HCT116 (cell line): ENCODE measurements around the gene STK32B. TPM values are rescaled to one million over a fixed set of nuclear protein-coding genes. Genes with fewer than 3 reads are reported as not detected.

ENCODE experiments used
- ATAC-seq: fragments of 200-7000 bp; cut with Tn5 transposase; 2 replicates; pipeline ENCODE4 v1.9.1; 2020; ENCODE audit warnings: mild to moderate bottlenecking, moderate library complexity
- BruUV-seq: library from RNA; stranded (reverse); fragments of 400-500 nt; replicated peaks from 2 replicates; lab custom pipeline; 2021; lab: Mats Ljungman, UMichigan
- CTCF ChIA-PET: fragments of 300-600 bp; sonication (Branson Sonifier 250); formaldehyde crosslinking; loops from one replicate; lab custom pipeline; 2021; ENCODE audit warnings: antibody characterized with exemption; lab: Charles Lee
- POLR2A ChIA-PET: fragments of 300-600, 350-600 bp; sonication (Branson Sonifier 250); formaldehyde crosslinking; loops from one replicate; lab custom pipeline; 2021; ENCODE audit warnings: antibody characterized with exemption; lab: Charles Lee
- RAD21 ChIA-PET, 2 experiments: fragments of 300-600 bp; sonication (Branson Sonifier 250); formaldehyde crosslinking; loops; one replicate each; lab custom pipeline; 2023; ENCODE audit warnings: low total read pairs in 2 of 2; ENCODE audit not compliant: uncharacterized antibody in 2 of 2, unreplicated experiment in 2 of 2, low non-redundant PET in 1 of 2; lab: Charles Lee
- DNase-seq: peaks from one replicate; pipeline ENCODE4 v3.0.0-alpha.2; 2010; ENCODE audit warnings: low read depth, low spot score
- H2AFZ ChIP-seq: fragments of 200-600 bp; shearing (Covaris generic), sonication (generic); 2 replicates; pipeline ENCODE4 v1.6.1; 2017; ENCODE audit warnings: low read depth, mixed run types, mixed read lengths, antibody characterized with exemption, low read length; ENCODE audit not compliant: poor library complexity, severe bottlenecking
- H3K27ac ChIP-seq: 2 replicates; pipeline ENCODE4 v1.5.1; 2012; ENCODE audit warnings: low read depth, low read length
- H3K27me3 ChIP-seq: fragments of 200-600 bp; sonication (generic); 2 replicates; pipeline ENCODE4 v1.6.1; 2016; ENCODE audit warnings: mixed run types, low read length, mixed read lengths; ENCODE audit not compliant: insufficient read depth
- H3K36me3 ChIP-seq, 2 experiments: fragments of 200-500 bp in 1 of 2; fragments of 200-600 bp in 1 of 2; sonication (Bioruptor generic) in 1 of 2; sonication (generic) in 1 of 2; 2 replicates each; pipeline versions ENCODE4 v1.5.1 to v1.6.1; 2014 to 2016; ENCODE audit warnings: low read length in 2 of 2, inconsistent platforms in 1 of 2, mixed read lengths in 1 of 2, mixed run types in 1 of 2; ENCODE audit not compliant: insufficient read depth in 2 of 2, control insufficient read depth in 1 of 2
- H3K4me1 ChIP-seq, 2 experiments: fragments of 200-600 bp in 1 of 2; sonication (generic) in 1 of 2; 2 replicates each; pipeline versions ENCODE4 v1.5.1 to v1.6.1; 2012 to 2017; ENCODE audit warnings: low read length in 2 of 2, inconsistent platforms in 1 of 2, mild to moderate bottlenecking in 1 of 2, mixed read lengths in 1 of 2, mixed run types in 1 of 2, moderate library complexity in 1 of 2; ENCODE audit not compliant: insufficient read depth in 2 of 2, control insufficient read depth in 1 of 2
- H3K4me2 ChIP-seq: fragments of 200-600 bp; sonication (generic); 2 replicates; pipeline ENCODE4 v1.6.1; 2017; ENCODE audit warnings: mixed run types, low read length, mixed read lengths
- H3K4me3 ChIP-seq, 2 experiments: fragments of 200-600 bp in 1 of 2; sonication (generic) in 1 of 2; replicated peaks in 1 of 2; 2 replicates each; pipeline ENCODE4 v1.5.1; 2011 to 2016; ENCODE audit warnings: low read length in 2 of 2, control low read depth in 1 of 2, low read depth in 1 of 2, mild to moderate bottlenecking in 1 of 2, mixed read lengths in 1 of 2, mixed run types in 1 of 2
- H3K79me2 ChIP-seq: fragments of 200-600 bp; sonication (generic); 2 replicates; pipeline ENCODE4 v1.6.1; 2017; ENCODE audit warnings: mild to moderate bottlenecking, mixed run types, low read length, moderate library complexity, mixed read lengths; ENCODE audit not compliant: insufficient read depth
- H3K9ac ChIP-seq: fragments of 200-600 bp; sonication (generic); 2 replicates; pipeline ENCODE4 v1.6.1; 2016; ENCODE audit warnings: low read length, mixed read lengths
- H3K9me2 ChIP-seq: fragments of 200-600 bp; sonication (generic), shearing (Covaris generic); 2 replicates; pipeline ENCODE4 v1.6.1; 2017; ENCODE audit warnings: mixed run types, mild to moderate bottlenecking, moderate library complexity; ENCODE audit not compliant: insufficient read depth
- H3K9me3 ChIP-seq, 2 experiments: fragments of 200-500 bp in 1 of 2; fragments of 200-600 bp in 1 of 2; sonication (Bioruptor generic) in 1 of 2; sonication (generic) in 1 of 2; 2 replicates each; pipeline ENCODE4 v1.6.1; 2014 to 2017; ENCODE audit warnings: low read length in 2 of 2, mixed read lengths in 2 of 2, inconsistent platforms in 1 of 2, low read depth in 1 of 2, mild to moderate bottlenecking in 1 of 2, mixed run types in 1 of 2, moderate library complexity in 1 of 2; ENCODE audit not compliant: control insufficient read depth in 1 of 2, insufficient read depth in 1 of 2
- H4K20me1 ChIP-seq: fragments of 200-600 bp; sonication (generic), shearing (Covaris generic); 2 replicates; pipeline ENCODE4 v1.6.1; 2017; ENCODE audit warnings: mixed run types, mild to moderate bottlenecking, moderate library complexity; ENCODE audit not compliant: insufficient read depth
- CBX3 ChIP-seq: IDR thresholded peaks from 2 replicates; pipeline ENCODE4 v1.6.1; 2012; ENCODE audit warnings: low read depth
- EZH2phosphoT487 ChIP-seq: fragments of 200-600 bp; IDR thresholded peaks from 2 replicates; pipeline ENCODE4 v1.6.1; 2018; ENCODE audit warnings: antibody characterized with exemption, borderline replicate concordance
- FOSL1 ChIP-seq: IDR thresholded peaks from 2 replicates; pipeline ENCODE4 v1.6.1; 2012; ENCODE audit warnings: low read depth
- POLR2A ChIP-seq: IDR thresholded peaks from 2 replicates; pipeline ENCODE4 v1.7.0; 2011; ENCODE audit warnings: borderline replicate concordance; ENCODE audit not compliant: insufficient read depth, insufficient read length; ENCODE audit errors: extremely low read depth
- SIN3A ChIP-seq: IDR thresholded peaks from 2 replicates; pipeline ENCODE4 v1.6.1; 2012; ENCODE audit warnings: low read depth
- TCF7L2 ChIP-seq: IDR thresholded peaks from 2 replicates; pipeline ENCODE4 v1.7.0; 2011; ENCODE audit warnings: borderline replicate concordance, inconsistent platforms; ENCODE audit not compliant: insufficient read depth, insufficient read length; ENCODE audit errors: extremely low read depth
- ZFX ChIP-seq: fragments of 450-650 bp; IDR thresholded peaks from 2 replicates; pipeline ENCODE4 v1.6.1; 2017
- intact Hi-C: fragments of 100-400 bp; cut with micrococcal nuclease; formaldehyde crosslinking; loops from 2 replicates; pipeline ENCODE4 v1.10.0; 2022
- total RNA-seq: library from RNA; stranded (reverse); gene quantifications from one replicate; pipeline ENCODE4 v1.2.1, GENCODE V29; 2021; ENCODE audit not compliant: unreplicated experiment
- TF ChIP-seq, protein P1 (sequence below): IDR thresholded peaks from 2 replicates; pipeline ENCODE4 v1.6.1; 2011; ENCODE audit warnings: mild to moderate bottlenecking, low read length, moderate library complexity; ENCODE audit not compliant: insufficient replicate concordance; ENCODE audit errors: extremely low read depth
- TF ChIP-seq, protein P2 (sequence below): IDR thresholded peaks from 2 replicates; pipeline ENCODE4 v1.6.1; 2012
- TF ChIP-seq, protein P3 (sequence below): IDR thresholded peaks from 2 replicates; pipeline ENCODE4 v1.6.1; 2012
- TF ChIP-seq, protein P4 (sequence below): IDR thresholded peaks from 2 replicates; pipeline ENCODE4 v1.6.1; 2012; ENCODE audit warnings: low read depth
- TF ChIP-seq, protein P5 (sequence below), 3 experiments: fragments of 200-600 bp in 1 of 3; sonication (generic) in 1 of 3; IDR thresholded peaks in 2 of 3; conservative IDR thresholded peaks in 1 of 3; 2 replicates each; pipeline ENCODE4 v1.5.1; 2012 to 2017; ENCODE audit warnings: low read depth in 2 of 3, low read length in 2 of 3, antibody characterized with exemption in 1 of 3, borderline replicate concordance in 1 of 3, control low read depth in 1 of 3, mild to moderate bottlenecking in 1 of 3, mixed read lengths in 1 of 3, mixed run types in 1 of 3, moderate library complexity in 1 of 3; ENCODE audit not compliant: insufficient read depth in 1 of 3

Gene STK32B
- total RNA-seq, 1 experiment from 2014 or later = not detected

DNA sequence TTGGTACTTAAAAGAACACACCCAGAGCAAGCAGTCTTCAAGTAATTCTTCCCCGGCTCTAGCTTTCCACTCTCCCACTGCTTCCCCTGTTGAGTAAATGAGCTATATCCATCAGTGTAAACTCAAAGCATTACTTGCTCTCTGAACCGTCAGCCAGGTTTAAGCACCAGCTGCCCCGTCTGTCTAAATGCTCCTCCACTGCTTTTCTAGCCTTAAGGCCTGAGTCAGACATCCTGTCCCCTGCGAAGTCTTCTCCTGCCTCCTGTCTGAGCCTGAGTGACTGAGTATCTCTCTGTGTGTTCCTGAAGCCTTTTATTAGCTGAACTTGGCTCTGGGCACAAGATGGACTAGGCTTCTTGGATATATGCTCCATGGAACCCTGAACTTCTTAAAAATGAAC, 205.1 kb downstream of the STK32B start:
- Histone ChIP-seq H3K27ac (no peak overlapping the region), H3K27me3 (peaks cover 9% of the 10 kb centered on the region; the same call in 1 of the 2 replicates), H3K4me1 (no peaks in the 10 kb centered on the region), H3K9me3 (no peaks in the 10 kb centered on the region), H4K20me1 (no peaks in the 10 kb centered on the region), H3K79me2 (no peaks in the 10 kb centered on the region), H3K9me2 (no peaks in the 10 kb centered on the region), H3K9ac (no peak overlapping the region), H3K4me2 (no peak overlapping the region), H3K36me3 (no peaks in the 10 kb centered on the region), H3K4me3 (no peak overlapping the region), H2AFZ (no peak overlapping the region)
- ChIA-PET POLR2A (no interaction called here), RAD21 (no interaction called here), CTCF (no interaction called here)
- DNase-seq (no peak), ATAC-seq (no peak)
- intact Hi-C loops = no loop called here
- TF ChIP-seq, protein P1, sequence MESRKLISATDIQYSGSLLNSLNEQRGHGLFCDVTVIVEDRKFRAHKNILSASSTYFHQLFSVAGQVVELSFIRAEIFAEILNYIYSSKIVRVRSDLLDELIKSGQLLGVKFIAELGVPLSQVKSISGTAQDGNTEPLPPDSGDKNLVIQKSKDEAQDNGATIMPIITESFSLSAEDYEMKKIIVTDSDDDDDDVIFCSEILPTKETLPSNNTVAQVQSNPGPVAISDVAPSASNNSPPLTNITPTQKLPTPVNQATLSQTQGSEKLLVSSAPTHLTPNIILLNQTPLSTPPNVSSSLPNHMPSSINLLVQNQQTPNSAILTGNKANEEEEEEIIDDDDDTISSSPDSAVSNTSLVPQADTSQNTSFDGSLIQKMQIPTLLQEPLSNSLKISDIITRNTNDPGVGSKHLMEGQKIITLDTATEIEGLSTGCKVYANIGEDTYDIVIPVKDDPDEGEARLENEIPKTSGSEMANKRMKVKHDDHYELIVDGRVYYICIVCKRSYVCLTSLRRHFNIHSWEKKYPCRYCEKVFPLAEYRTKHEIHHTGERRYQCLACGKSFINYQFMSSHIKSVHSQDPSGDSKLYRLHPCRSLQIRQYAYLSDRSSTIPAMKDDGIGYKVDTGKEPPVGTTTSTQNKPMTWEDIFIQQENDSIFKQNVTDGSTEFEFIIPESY = no peak
- no peak for TF ChIP-seq TCF7L2
- TF ChIP-seq FOSL1 = no peak
- no peak for TF ChIP-seq POLR2A
- no peak for TF ChIP-seq EZH2phosphoT487
- no TSS peak for BruUV-seq

DNA sequence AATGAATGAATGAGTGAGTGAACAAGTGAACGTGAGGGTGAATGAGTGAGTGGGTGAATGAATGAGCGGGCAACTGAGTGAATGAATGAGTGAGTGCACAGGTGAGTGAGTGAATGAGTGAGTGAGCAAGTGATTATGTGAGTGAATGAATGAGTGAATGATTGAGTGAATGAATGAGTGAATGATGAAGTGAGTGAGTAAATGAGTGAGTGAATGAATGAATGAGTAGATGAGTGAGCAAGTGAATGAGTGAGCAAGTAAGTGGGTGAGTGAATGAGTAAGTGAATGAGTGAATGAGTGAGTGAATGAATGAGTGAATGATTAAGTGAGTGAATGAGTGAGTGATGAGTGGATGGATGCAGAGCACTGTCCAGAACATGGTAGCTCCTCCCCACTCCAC, 205.8 kb downstream of the STK32B start:
- no peak overlapping the region for H3K4me3 ChIP-seq
- no peaks in the 10 kb centered on the region for H3K4me1 ChIP-seq
- no peak overlapping the region for H3K9ac ChIP-seq
- no TSS peak for BruUV-seq
- no peaks in the 10 kb centered on the region for H3K9me3 ChIP-seq
- no peaks in the 10 kb centered on the region for H3K9me2 ChIP-seq
- ATAC-seq (no peak), DNase-seq (no peak)
- no peak overlapping the region for H3K27ac ChIP-seq
- H2AFZ ChIP-seq = no peak overlapping the region
- H3K4me2 ChIP-seq = no peak overlapping the region
- ChIA-PET RAD21 (no interaction called here), POLR2A (no interaction called here), CTCF (no interaction called here)
- H3K27me3 ChIP-seq = peaks cover 9% of the 10 kb centered on the region; the same call in 1 of the 2 replicates
- no peaks in the 10 kb centered on the region for H3K79me2 ChIP-seq
- H4K20me1 ChIP-seq = no peaks in the 10 kb centered on the region
- H3K36me3 ChIP-seq = no peaks in the 10 kb centered on the region
- intact Hi-C loops = no loop called here
- TF ChIP-seq ZFX = no peak
- TF ChIP-seq, protein P2, sequence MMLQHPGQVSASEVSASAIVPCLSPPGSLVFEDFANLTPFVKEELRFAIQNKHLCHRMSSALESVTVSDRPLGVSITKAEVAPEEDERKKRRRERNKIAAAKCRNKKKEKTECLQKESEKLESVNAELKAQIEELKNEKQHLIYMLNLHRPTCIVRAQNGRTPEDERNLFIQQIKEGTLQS = no peak
- TF ChIP-seq, protein P3, sequence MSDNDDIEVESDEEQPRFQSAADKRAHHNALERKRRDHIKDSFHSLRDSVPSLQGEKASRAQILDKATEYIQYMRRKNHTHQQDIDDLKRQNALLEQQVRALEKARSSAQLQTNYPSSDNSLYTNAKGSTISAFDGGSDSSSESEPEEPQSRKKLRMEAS = no peak
- TF ChIP-seq, protein P4, sequence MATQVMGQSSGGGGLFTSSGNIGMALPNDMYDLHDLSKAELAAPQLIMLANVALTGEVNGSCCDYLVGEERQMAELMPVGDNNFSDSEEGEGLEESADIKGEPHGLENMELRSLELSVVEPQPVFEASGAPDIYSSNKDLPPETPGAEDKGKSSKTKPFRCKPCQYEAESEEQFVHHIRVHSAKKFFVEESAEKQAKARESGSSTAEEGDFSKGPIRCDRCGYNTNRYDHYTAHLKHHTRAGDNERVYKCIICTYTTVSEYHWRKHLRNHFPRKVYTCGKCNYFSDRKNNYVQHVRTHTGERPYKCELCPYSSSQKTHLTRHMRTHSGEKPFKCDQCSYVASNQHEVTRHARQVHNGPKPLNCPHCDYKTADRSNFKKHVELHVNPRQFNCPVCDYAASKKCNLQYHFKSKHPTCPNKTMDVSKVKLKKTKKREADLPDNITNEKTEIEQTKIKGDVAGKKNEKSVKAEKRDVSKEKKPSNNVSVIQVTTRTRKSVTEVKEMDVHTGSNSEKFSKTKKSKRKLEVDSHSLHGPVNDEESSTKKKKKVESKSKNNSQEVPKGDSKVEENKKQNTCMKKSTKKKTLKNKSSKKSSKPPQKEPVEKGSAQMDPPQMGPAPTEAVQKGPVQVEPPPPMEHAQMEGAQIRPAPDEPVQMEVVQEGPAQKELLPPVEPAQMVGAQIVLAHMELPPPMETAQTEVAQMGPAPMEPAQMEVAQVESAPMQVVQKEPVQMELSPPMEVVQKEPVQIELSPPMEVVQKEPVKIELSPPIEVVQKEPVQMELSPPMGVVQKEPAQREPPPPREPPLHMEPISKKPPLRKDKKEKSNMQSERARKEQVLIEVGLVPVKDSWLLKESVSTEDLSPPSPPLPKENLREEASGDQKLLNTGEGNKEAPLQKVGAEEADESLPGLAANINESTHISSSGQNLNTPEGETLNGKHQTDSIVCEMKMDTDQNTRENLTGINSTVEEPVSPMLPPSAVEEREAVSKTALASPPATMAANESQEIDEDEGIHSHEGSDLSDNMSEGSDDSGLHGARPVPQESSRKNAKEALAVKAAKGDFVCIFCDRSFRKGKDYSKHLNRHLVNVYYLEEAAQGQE = no peak
- TF ChIP-seq CBX3 = no peak
- no peak for TF ChIP-seq TCF7L2
- TF ChIP-seq EZH2phosphoT487 = no peak
- no peak for TF ChIP-seq FOSL1
- TF ChIP-seq, protein P5, sequence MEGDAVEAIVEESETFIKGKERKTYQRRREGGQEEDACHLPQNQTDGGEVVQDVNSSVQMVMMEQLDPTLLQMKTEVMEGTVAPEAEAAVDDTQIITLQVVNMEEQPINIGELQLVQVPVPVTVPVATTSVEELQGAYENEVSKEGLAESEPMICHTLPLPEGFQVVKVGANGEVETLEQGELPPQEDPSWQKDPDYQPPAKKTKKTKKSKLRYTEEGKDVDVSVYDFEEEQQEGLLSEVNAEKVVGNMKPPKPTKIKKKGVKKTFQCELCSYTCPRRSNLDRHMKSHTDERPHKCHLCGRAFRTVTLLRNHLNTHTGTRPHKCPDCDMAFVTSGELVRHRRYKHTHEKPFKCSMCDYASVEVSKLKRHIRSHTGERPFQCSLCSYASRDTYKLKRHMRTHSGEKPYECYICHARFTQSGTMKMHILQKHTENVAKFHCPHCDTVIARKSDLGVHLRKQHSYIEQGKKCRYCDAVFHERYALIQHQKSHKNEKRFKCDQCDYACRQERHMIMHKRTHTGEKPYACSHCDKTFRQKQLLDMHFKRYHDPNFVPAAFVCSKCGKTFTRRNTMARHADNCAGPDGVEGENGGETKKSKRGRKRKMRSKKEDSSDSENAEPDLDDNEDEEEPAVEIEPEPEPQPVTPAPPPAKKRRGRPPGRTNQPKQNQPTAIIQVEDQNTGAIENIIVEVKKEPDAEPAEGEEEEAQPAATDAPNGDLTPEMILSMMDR (IDR thresholded peaks at IDR 0.05 in 2 of 3, conservative IDR thresholded peaks at IDR 0.05 in 1 of 3; ENCODE audit: borderline replicate concordance in 1 of 3, insufficient read depth in 1 of 3, low read depth in 2 of 3, low read length in 2 of 3) = no peak
- TF ChIP-seq SIN3A = no peak
